Panc1 (cell line): ENCODE measurements around the gene TPP1. TPM values are rescaled to one million over a fixed set of nuclear protein-coding genes. Genes with fewer than 3 reads are reported as not detected.

Experiments
- ATAC-seq: fragments of 200-7000 bp; cut with Tn5 transposase; 2 replicates; pipeline ENCODE4 v1.9.1; 2020; ENCODE audit warnings: mild to moderate bottlenecking, moderate library complexity
- BruUV-seq: library from RNA; stranded (reverse); fragments of 400-500 nt; replicated peaks from 2 replicates; lab custom pipeline; 2021; lab: Mats Ljungman, UMichigan
- CTCF ChIA-PET: fragments of 300-600 bp; sonication (Branson Sonifier 250); formaldehyde crosslinking; loops from one replicate; lab custom pipeline; 2022; ENCODE audit warnings: antibody characterized with exemption; lab: Charles Lee
- POLR2A ChIA-PET: fragments of 300-600 bp; sonication (Branson Sonifier 250); formaldehyde crosslinking; loops from one replicate; lab custom pipeline; 2022; ENCODE audit warnings: antibody characterized with exemption; lab: Charles Lee
- DNase-seq: peaks from one replicate; pipeline ENCODE4 v3.0.0-alpha.2; 2010; ENCODE audit warnings: low read depth, low spot score
- H3K27ac ChIP-seq: 2 replicates; pipeline ENCODE4 v1.5.1; 2011; ENCODE audit warnings: mild to moderate bottlenecking, low read length, inconsistent platforms
- H3K27me3 ChIP-seq: fragments of 200-500 bp; sonication (Bioruptor generic); 2 replicates; pipeline ENCODE4 v1.6.0; 2014; ENCODE audit warnings: low read length, inconsistent platforms; ENCODE audit not compliant: control insufficient read depth, insufficient read depth
- H3K36me3 ChIP-seq: fragments of 200-500 bp; sonication (Bioruptor generic); 2 replicates; pipeline ENCODE4 v1.5.1; 2014; ENCODE audit warnings: inconsistent platforms, mild to moderate bottlenecking, low read length, moderate library complexity; ENCODE audit not compliant: control insufficient read depth, insufficient read depth
- H3K4me1 ChIP-seq: 2 replicates; pipeline ENCODE4 v1.5.1; 2011; ENCODE audit warnings: inconsistent platforms, mild to moderate bottlenecking, low read length, moderate library complexity; ENCODE audit not compliant: control insufficient read depth, insufficient read depth
- H3K4me3 ChIP-seq, 2 experiments: 2 replicates each; pipeline ENCODE4 v1.5.1; 2011 to 2012; ENCODE audit warnings: low read depth in 2 of 2, low read length in 2 of 2, mild to moderate bottlenecking in 2 of 2, inconsistent platforms in 1 of 2, moderate library complexity in 1 of 2
- H3K9me3 ChIP-seq: fragments of 200-500 bp; sonication (Bioruptor generic); 2 replicates; pipeline ENCODE4 v1.5.1; 2014; ENCODE audit warnings: low read depth, mild to moderate bottlenecking, inconsistent platforms, low read length, moderate library complexity; ENCODE audit not compliant: control insufficient read depth, insufficient read depth
- POLR2AphosphoS5 ChIP-seq: IDR thresholded peaks from 2 replicates; pipeline ENCODE4 v1.6.1; 2012; ENCODE audit warnings: mild to moderate bottlenecking, low read depth, low read length, moderate library complexity
- SIN3A ChIP-seq: IDR thresholded peaks from 2 replicates; pipeline ENCODE4 v1.6.1; 2012; ENCODE audit warnings: low read depth, mild to moderate bottlenecking, low read length, moderate library complexity, borderline replicate concordance; ENCODE audit not compliant: insufficient read depth
- TCF7L2 ChIP-seq: IDR thresholded peaks from 2 replicates; pipeline ENCODE4 v1.6.1; 2011; ENCODE audit warnings: mild to moderate bottlenecking, low read depth, low read length, inconsistent platforms
- in situ Hi-C: cut with HindIII; loops from 2 replicates; pipeline ENCODE4 v1.10.0; 2016; ENCODE audit warnings: low sequenced_read_pairs, low pct_unique_long_range_greater_than_20kb
- intact Hi-C: fragments of 100-400 bp; cut with micrococcal nuclease; formaldehyde crosslinking; loops from one replicate; pipeline ENCODE4 v1.10.0; 2022; ENCODE audit not compliant: unreplicated experiment
- total RNA-seq: library from RNA; stranded (reverse); gene quantifications from one replicate; pipeline ENCODE4 v1.2.1, GENCODE V29; 2021; ENCODE audit not compliant: unreplicated experiment
- TF ChIP-seq, protein P1 (sequence below), 2 experiments: IDR thresholded peaks; 2 replicates each; pipeline ENCODE4 v1.6.1; 2011 to 2012; ENCODE audit warnings: low read depth in 2 of 2, control low read depth in 1 of 2, low read length in 1 of 2, mild to moderate bottlenecking in 1 of 2, moderate library complexity in 1 of 2; ENCODE audit not compliant: insufficient read depth in 1 of 2
- TF ChIP-seq, protein P2 (sequence below): fragments of 450-650 bp; IDR thresholded peaks from 2 replicates; pipeline ENCODE4 v1.5.1; 2017; ENCODE audit warnings: mild to moderate bottlenecking

TPP1 gene
- total RNA-seq, 1 experiment from 2014 or later, result 200 TPM

DNA sequence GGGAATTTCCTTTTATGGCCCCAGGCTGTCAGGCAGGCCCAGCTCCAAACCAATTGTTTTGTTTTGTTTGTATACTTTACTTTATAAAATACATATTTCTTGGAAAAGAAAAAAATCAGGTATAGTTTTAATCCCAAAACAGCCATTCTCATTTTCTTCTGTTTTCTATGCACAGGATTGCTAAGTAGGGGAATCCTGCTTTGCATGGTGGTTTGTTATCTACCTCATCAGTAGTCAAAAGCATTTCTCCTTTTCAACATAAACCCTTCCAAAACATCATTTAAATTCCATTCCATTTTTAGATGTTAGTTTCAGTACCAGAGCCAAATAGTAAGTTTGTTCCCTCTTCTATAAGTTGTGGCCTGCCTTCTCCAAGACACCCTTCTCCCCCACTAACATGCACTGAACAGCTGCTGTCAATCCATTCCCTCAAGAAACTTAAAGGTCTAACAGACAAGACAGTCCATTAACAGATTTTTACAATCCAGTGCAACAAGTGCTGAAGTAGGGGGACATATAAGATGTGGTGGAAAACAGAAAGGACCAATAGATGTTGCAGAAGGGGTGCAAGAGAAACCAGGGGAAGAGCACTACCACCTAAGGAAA is 11.9 kb downstream of the TPP1 start:
- Histone ChIP-seq H3K9me3 (no peaks in the 10 kb centered on the region), H3K4me3 (no peak overlapping the region), H3K4me1 (peaks cover 52% of the 10 kb centered on the region), H3K27ac (peak overlapping the region; percentile 98), H3K36me3 (peaks cover 29% of the 10 kb centered on the region), H3K27me3 (no peaks in the 10 kb centered on the region)
- BruUV-seq, result no TSS peak
- no peak for DNase-seq
- intact Hi-C loops (loop anchor here (10.0 kb wide), 1 partner anchor 232 kb away; no protein-coding TSS in a partner anchor), in situ Hi-C loops (no loop called here)
- ChIA-PET POLR2A (interaction anchor here (0.7 kb wide), 1 partner anchor 759 kb away, joined by 5 read pairs; no protein-coding TSS in a partner anchor), CTCF (interaction anchor here (1.0 kb wide), 1 partner anchor 76 kb away, joined by 7 read pairs; no protein-coding TSS in a partner anchor)
- ATAC-seq, result no peak
- TF ChIP-seq POLR2AphosphoS5 (no peak), TCF7L2 (no peak), SIN3A (no peak)
- TF ChIP-seq, protein P1, sequence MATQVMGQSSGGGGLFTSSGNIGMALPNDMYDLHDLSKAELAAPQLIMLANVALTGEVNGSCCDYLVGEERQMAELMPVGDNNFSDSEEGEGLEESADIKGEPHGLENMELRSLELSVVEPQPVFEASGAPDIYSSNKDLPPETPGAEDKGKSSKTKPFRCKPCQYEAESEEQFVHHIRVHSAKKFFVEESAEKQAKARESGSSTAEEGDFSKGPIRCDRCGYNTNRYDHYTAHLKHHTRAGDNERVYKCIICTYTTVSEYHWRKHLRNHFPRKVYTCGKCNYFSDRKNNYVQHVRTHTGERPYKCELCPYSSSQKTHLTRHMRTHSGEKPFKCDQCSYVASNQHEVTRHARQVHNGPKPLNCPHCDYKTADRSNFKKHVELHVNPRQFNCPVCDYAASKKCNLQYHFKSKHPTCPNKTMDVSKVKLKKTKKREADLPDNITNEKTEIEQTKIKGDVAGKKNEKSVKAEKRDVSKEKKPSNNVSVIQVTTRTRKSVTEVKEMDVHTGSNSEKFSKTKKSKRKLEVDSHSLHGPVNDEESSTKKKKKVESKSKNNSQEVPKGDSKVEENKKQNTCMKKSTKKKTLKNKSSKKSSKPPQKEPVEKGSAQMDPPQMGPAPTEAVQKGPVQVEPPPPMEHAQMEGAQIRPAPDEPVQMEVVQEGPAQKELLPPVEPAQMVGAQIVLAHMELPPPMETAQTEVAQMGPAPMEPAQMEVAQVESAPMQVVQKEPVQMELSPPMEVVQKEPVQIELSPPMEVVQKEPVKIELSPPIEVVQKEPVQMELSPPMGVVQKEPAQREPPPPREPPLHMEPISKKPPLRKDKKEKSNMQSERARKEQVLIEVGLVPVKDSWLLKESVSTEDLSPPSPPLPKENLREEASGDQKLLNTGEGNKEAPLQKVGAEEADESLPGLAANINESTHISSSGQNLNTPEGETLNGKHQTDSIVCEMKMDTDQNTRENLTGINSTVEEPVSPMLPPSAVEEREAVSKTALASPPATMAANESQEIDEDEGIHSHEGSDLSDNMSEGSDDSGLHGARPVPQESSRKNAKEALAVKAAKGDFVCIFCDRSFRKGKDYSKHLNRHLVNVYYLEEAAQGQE (IDR thresholded peaks at IDR 0.05; ENCODE audit: insufficient read depth in 1 of 2, low read depth in 2 of 2, low read length in 1 of 2), result no peak
- TF ChIP-seq, protein P2, sequence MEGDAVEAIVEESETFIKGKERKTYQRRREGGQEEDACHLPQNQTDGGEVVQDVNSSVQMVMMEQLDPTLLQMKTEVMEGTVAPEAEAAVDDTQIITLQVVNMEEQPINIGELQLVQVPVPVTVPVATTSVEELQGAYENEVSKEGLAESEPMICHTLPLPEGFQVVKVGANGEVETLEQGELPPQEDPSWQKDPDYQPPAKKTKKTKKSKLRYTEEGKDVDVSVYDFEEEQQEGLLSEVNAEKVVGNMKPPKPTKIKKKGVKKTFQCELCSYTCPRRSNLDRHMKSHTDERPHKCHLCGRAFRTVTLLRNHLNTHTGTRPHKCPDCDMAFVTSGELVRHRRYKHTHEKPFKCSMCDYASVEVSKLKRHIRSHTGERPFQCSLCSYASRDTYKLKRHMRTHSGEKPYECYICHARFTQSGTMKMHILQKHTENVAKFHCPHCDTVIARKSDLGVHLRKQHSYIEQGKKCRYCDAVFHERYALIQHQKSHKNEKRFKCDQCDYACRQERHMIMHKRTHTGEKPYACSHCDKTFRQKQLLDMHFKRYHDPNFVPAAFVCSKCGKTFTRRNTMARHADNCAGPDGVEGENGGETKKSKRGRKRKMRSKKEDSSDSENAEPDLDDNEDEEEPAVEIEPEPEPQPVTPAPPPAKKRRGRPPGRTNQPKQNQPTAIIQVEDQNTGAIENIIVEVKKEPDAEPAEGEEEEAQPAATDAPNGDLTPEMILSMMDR, result no peak

DNA sequence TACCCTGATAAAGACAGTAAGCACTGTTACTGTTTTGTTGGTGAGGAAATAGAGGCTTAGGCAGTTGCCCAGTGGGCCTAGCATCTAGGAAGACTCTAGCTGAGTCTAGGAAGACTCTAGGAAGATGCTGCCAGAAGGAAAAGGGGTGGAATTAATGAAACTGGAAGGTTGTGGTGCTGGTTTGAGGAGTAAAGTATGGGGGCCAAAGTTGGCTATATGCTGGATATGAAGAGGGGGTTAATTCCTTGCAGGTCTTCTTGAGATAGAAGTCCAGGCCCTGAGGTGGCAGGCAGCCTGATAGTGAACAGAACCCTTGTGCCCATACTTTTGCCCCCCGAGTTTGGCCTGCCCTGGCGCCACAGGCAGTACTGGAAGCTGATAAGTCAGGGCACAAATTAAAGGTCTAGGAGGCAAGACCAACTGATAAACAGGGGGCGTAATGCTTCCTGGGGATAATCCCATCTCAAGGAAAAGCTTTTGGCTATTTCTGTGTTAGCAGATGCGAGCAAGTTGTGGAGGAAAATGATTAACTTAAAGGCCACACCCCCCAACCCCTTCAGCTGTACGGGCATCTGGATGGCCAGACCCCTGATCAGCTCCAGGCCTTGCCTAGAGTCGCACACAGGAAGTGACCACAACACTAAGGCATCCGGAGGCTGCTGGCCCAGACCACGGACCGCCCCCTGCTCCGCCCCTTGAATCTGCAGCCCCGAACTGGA is 12.6 kb downstream of the TPP1 start:
- H3K9me3 ChIP-seq, result no peaks in the 10 kb centered on the region
- peaks cover 57% of the 10 kb centered on the region for H3K4me1 ChIP-seq
- ChIA-PET POLR2A (no interaction called here), CTCF (interaction anchor here (1.0 to 1.1 kb wide), 2 partner anchors 75 to 148 kb away, joined by 3 to 7 read pairs; no protein-coding TSS in a partner anchor)
- TF ChIP-seq, protein P1 (IDR thresholded peaks at IDR 0.05; ENCODE audit: insufficient read depth in 1 of 2, low read depth in 2 of 2, low read length in 1 of 2), result no peak
- TF ChIP-seq SIN3A, result no peak
- TF ChIP-seq TCF7L2, result no peak
- TF ChIP-seq, protein P2, result no peak
- peak; percentile 75 for TF ChIP-seq POLR2AphosphoS5
- H3K36me3 ChIP-seq, result peaks cover 29% of the 10 kb centered on the region
- ATAC-seq (peak; percentile 80), DNase-seq (peak; percentile 92)
- H3K27me3 ChIP-seq, result no peaks in the 10 kb centered on the region
- H3K4me3 ChIP-seq, result peak overlapping the region; percentile 2 to 34; a peak in 3 of 4 replicates
- in situ Hi-C loops (no loop called here), intact Hi-C loops (loop anchor here (10.0 kb wide), 1 partner anchor 232 kb away; no protein-coding TSS in a partner anchor)
- BruUV-seq, result no TSS peak
- peak overlapping the region; percentile 98 for H3K27ac ChIP-seq
